Heart left ventricle (tissue), 13 donors: ENCODE results near the gene TPSD1.

Experiments used
- CTCF ChIP-seq, 12 donors: fragments of 200-600 bp; sonication (generic) in 4 of 12; IDR thresholded peaks; one replicate each; pipeline versions ENCODE4 v1.5.0 to v1.8.0; 2018 to 2022; ENCODE audit warnings: antibody characterized with exemption in 12 of 12, mild to moderate bottlenecking in 5 of 12
- POLR2A ChIP-seq, 2 donors: fragments of 450-650 bp; IDR thresholded peaks; one replicate each; pipeline ENCODE4 v1.6.1; 2017; ENCODE audit warnings: antibody characterized with exemption in 2 of 2, mild to moderate bottlenecking in 2 of 2, moderate library complexity in 2 of 2
- donor health status: ischemic (EF 13 %, LVEDD 7.1; RV severe dilation, severe dysfunction).
- donor health status: DM: no; HTN: yes; CAD: no.
- donor health status: DM: no; HTN: no; CAD: no.
- donor health status: ischemic (EF 25% LVEDD 6.9; RV normal size, moderate dysfunction).
- donor health status: ischemic (EF 25% LVEDD 5.7; RV mildly dilated, moderate dysfunction).
- donor health status: ischemic (EF 35%, LVEDD 5.7; RV mildly dilated, moderate dysfunction).
- donor health status: nonischemic (EF 11% LVEDD 7.7; RV severe dilation, severe dysfunction).
- donor health status: DM: yes; HTN: yes; CAD: no.
- donor health status: PGD.
- donor health status: ischemic (EF 29% LVEDD 5.4; RV normal size, mild dysfunction).
- donor health status: nonischemic (EF 23%, LVEDD 6.1; RV moderate dilation, normal function).

DNA sequence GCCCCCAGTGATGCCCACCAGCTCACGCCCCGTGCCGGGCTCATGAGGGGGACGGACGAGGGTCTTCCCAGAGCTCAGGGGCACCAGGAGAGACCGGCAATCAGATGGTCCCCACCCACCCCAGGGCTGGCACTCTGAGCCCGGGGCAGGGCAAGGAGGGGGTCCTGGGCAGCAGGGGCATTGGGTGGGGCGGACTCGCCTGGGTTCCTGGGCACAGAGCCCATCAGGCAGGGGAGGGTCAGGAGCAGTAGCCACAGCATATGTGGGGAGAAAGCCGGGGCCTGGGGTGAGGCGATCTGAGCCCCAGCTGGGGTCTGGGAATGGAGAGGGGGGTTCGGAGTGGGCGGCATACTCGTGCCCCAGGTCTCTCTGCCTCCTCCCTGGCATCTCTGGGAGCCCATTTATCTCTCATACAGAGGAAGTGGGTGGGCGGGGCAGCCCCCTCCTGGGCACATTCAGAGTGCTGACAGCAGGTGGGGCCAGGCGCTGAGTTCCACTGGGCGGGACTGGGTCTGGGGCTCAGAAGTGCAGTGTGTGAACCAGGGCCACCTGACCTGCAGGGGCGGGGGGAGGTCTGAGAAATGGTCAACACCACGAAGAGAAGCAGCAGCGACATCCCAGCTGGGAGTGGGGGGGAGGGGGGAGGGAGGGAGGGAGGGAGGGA is 33.1 kb downstream of the TPSD1 start:
- TF ChIP-seq CTCF (IDR thresholded peaks at IDR 0.05) (no peak), POLR2A (IDR thresholded peaks at IDR 0.05) (no peak)
